CD14-positive monocyte (primary cell): ENCODE measurements around the gene CDC42BPB. TPM values are rescaled to one million over a fixed set of nuclear protein-coding genes. Genes with fewer than 3 reads are reported as not detected.

Experiments used
- DNase-seq, 3 donors: peaks; one replicate each; pipeline ENCODE4 v3.0.0-alpha.2; 2011 to 2022
- H2AFZ ChIP-seq: 2 replicates; pipeline ENCODE4 v1.6.0; 2012; ENCODE audit warnings: mild to moderate bottlenecking, low read depth, low read length, inconsistent platforms; ENCODE audit not compliant: insufficient read depth, poor library complexity, severe bottlenecking
- H3K27ac ChIP-seq, 2 donors: 1 replicate in 1 of 2; 2 replicates in 1 of 2; pipeline ENCODE4 v1.5.1; 2012 to 2013; ENCODE audit warnings: low read length in 2 of 2, control low read depth in 1 of 2, inconsistent platforms in 1 of 2, low read depth in 1 of 2, mild to moderate bottlenecking in 1 of 2
- H3K27me3 ChIP-seq, 2 donors: one replicate each; pipeline versions ENCODE4 v1.6.0 to v1.6.1; 2011 to 2013; ENCODE audit warnings: low read length in 2 of 2; ENCODE audit not compliant: control insufficient read depth in 2 of 2, insufficient read depth in 2 of 2
- H3K36me3 ChIP-seq, 2 donors: replicated peaks in 1 of 2; 1 replicate in 1 of 2; 2 replicates in 1 of 2; pipeline versions ENCODE4 v1.5.1 to v1.6.1; 2012 to 2013; ENCODE audit warnings: low read length in 2 of 2, control low read depth in 1 of 2, inconsistent platforms in 1 of 2, mild to moderate bottlenecking in 1 of 2; ENCODE audit not compliant: insufficient read depth in 2 of 2, control insufficient read depth in 1 of 2
- H3K4me1 ChIP-seq, 2 donors: 1 replicate in 1 of 2; 2 replicates in 1 of 2; pipeline versions ENCODE4 v1.5.1 to v1.6.1; 2012 to 2013; ENCODE audit warnings: low read length in 2 of 2, control low read depth in 1 of 2, inconsistent platforms in 1 of 2, mild to moderate bottlenecking in 1 of 2, moderate library complexity in 1 of 2; ENCODE audit not compliant: insufficient read depth in 2 of 2, control insufficient read depth in 1 of 2
- H3K4me2 ChIP-seq: replicated peaks from 2 replicates; pipeline ENCODE3; 2012; ENCODE audit warnings: low read length, moderate library complexity, mild to moderate bottlenecking; ENCODE audit not compliant: poor library complexity, severe bottlenecking; ENCODE audit errors: extremely low read depth
- H3K4me3 ChIP-seq, 3 experiments: fragments of 200-600 bp in 1 of 3; sonication (generic) in 1 of 3; replicated peaks in 1 of 3; 1 replicate in 2 of 3; 2 replicates in 1 of 3; pipeline ENCODE4 v1.5.1; 2011 to 2013; ENCODE audit warnings: low read length in 3 of 3, mild to moderate bottlenecking in 3 of 3, control low read depth in 2 of 3, low read depth in 2 of 3, inconsistent platforms in 1 of 3, moderate library complexity in 1 of 3
- H3K79me2 ChIP-seq: 2 replicates; pipeline ENCODE4 v1.6.0; 2012; ENCODE audit warnings: mild to moderate bottlenecking, control low read depth, inconsistent platforms, low read length, moderate library complexity; ENCODE audit not compliant: insufficient read depth
- H3K9ac ChIP-seq: 2 replicates; pipeline ENCODE4 v1.6.0; 2017; ENCODE audit warnings: low read length, mild to moderate bottlenecking; ENCODE audit not compliant: insufficient read depth, poor library complexity, severe bottlenecking
- H3K9me3 ChIP-seq, 2 donors: replicated peaks in 1 of 2; 1 replicate in 1 of 2; 2 replicates in 1 of 2; pipeline versions ENCODE4 v1.5.1 to v1.6.1; 2012 to 2013; ENCODE audit warnings: low read length in 2 of 2, control low read depth in 1 of 2; ENCODE audit not compliant: control insufficient read depth in 1 of 2, insufficient read depth in 1 of 2
- H4K20me1 ChIP-seq: 2 replicates; pipeline ENCODE4 v1.6.0; 2012; ENCODE audit warnings: mild to moderate bottlenecking, low read length, control low read depth, moderate library complexity; ENCODE audit not compliant: insufficient read depth
- H3K27ac Mint-ChIP-seq, 7 donors: one replicate each; pipeline ENCODE4 v1.8.0; 2020; ENCODE audit warnings: mild to moderate bottlenecking in 7 of 7, mixed read lengths in 7 of 7, moderate library complexity in 6 of 7, inconsistent platforms in 2 of 7
- H3K27me3 Mint-ChIP-seq, 3 donors: one replicate each; pipeline ENCODE4 v1.8.0; 2021 to 2022; ENCODE audit warnings: low read depth in 3 of 3, mild to moderate bottlenecking in 3 of 3, mixed read lengths in 3 of 3, moderate library complexity in 3 of 3, inconsistent platforms in 1 of 3
- H3K36me3 Mint-ChIP-seq, 2 donors: one replicate each; pipeline ENCODE4 v1.8.0; 2020; ENCODE audit warnings: mixed read lengths in 2 of 2, inconsistent platforms in 1 of 2, mild to moderate bottlenecking in 1 of 2
- H3K4me1 Mint-ChIP-seq: one replicate; pipeline ENCODE4 v1.8.0; 2020; ENCODE audit warnings: mild to moderate bottlenecking, mixed read lengths
- H3K4me3 Mint-ChIP-seq, 2 donors: one replicate each; pipeline ENCODE4 v1.8.0; 2020; ENCODE audit warnings: mild to moderate bottlenecking in 2 of 2, mixed read lengths in 2 of 2, moderate library complexity in 1 of 2
- H3K9me3 Mint-ChIP-seq, 7 donors: one replicate each; pipeline ENCODE4 v1.8.0; 2020 to 2022; ENCODE audit warnings: mixed read lengths in 7 of 7, mild to moderate bottlenecking in 6 of 7, moderate library complexity in 6 of 7, inconsistent platforms in 2 of 7
- CTCF ChIP-seq: fragments of 200-600 bp; IDR thresholded peaks from one replicate; pipeline ENCODE4 v1.8.0; 2022; ENCODE audit warnings: antibody characterized with exemption, mild to moderate bottlenecking
- WGBS: methylation state at CpG from one replicate; pipeline ENCODE4 v1.1.5; 2013; ENCODE audit warnings: missing lambda C conversion rate; ENCODE audit not compliant: insufficient coverage; 5-methylcytosine and 5-hydroxymethylcytosine counted together
- intact Hi-C, 2 donors: fragments of 100-400 bp; cut with micrococcal nuclease; formaldehyde crosslinking; loops; one replicate each; pipeline versions ENCODE4 v1.15.0 to v1.15.1; 2023
- polyA plus RNA-seq, 3 donors: library from polyadenylated mRNA; depleted of rRNA in 1 of 3; unstranded in 2 of 3; stranded (reverse) in 1 of 3; fragments of 300-500 nt in 2 of 3; fragments of >200 nt in 1 of 3; fragmentation: Illumina TruSeq in 2 of 3; gene quantifications; 1 replicate in 2 of 3; 2 replicates in 1 of 3; pipeline ENCODE4 v1.2.3, GENCODE V29; 2012 to 2021

Gene CDC42BPB
- polyA plus RNA-seq, 3 donors, result 0.25 to 19.0 (median 0.60) TPM

- DNase-seq, result no peak
- no peak for TF ChIP-seq CTCF
- peaks cover 0 to 18% (median 5%) of the 10 kb centered on the region in 7 donors for H3K9me3 Mint-ChIP-seq
- H3K4me2 ChIP-seq, result no peak overlapping the region
- WGBS, result 30% methylated on average over 81 of the region's 85 CpGs
- H3K36me3 ChIP-seq, result no peaks in the 10 kb centered on the region
- no peak overlapping the region for H3K27ac Mint-ChIP-seq
- no peak overlapping the region for H3K27ac ChIP-seq
- no peaks in the 10 kb centered on the region for H4K20me1 ChIP-seq
- no peak overlapping the region for H3K4me3 ChIP-seq
- peaks cover 7 to 8% of the 10 kb centered on the region in 2 donors for H3K36me3 Mint-ChIP-seq
- peaks cover 41 to 53% (median 49%) of the 10 kb centered on the region in 3 donors for H3K27me3 Mint-ChIP-seq
- intact Hi-C loops, result loop anchor here in 1 of 2 donors (5.0 kb wide), 2 partner anchors 35 to 85 kb away; no protein-coding TSS in a partner anchor
- peaks cover 0 to 10% of the 10 kb centered on the region in 2 donors for H3K9me3 ChIP-seq
- H3K27me3 ChIP-seq, result peaks cover 21 to 38% of the 10 kb centered on the region in 2 donors
- peaks cover 18% of the 10 kb centered on the region for H3K4me1 Mint-ChIP-seq
- peak overlapping the region in 1 of 2 donors; percentile 93 for H3K4me3 Mint-ChIP-seq
- H3K4me1 ChIP-seq, result peaks cover 26 to 41% of the 10 kb centered on the region in 2 donors
- no peak overlapping the region for H3K9ac ChIP-seq
- H2AFZ ChIP-seq, result no peak overlapping the region
- H3K79me2 ChIP-seq, result no peaks in the 10 kb centered on the region
These were observed 44.8 kb upstream of the CDC42BPB start for GRCh38 chr14:103101963-103102688.

GRCh38 chr14:103101257-103101962 lies 44.1 kb upstream of the CDC42BPB start:
- Histone ChIP-seq H3K79me2 (no peaks in the 10 kb centered on the region), H3K27me3 (peaks cover 21 to 38% of the 10 kb centered on the region in 2 donors), H2AFZ (no peak overlapping the region), H3K4me1 (peaks cover 26 to 41% of the 10 kb centered on the region in 2 donors), H4K20me1 (no peaks in the 10 kb centered on the region), H3K36me3 (no peaks in the 10 kb centered on the region), H3K27ac (no peak overlapping the region), H3K9ac (no peak overlapping the region), H3K4me3 (no peak overlapping the region), H3K4me2 (no peak overlapping the region), H3K9me3 (peaks cover 0 to 10% of the 10 kb centered on the region in 2 donors)
- no peak overlapping the region for H3K27ac Mint-ChIP-seq
- intact Hi-C loops, result loop anchor here in 1 of 2 donors (5.0 kb wide), 2 partner anchors 36 to 86 kb away; no protein-coding TSS in a partner anchor
- H3K27me3 Mint-ChIP-seq, result peaks cover 43 to 53% (median 47%) of the 10 kb centered on the region in 3 donors
- peak overlapping the region in 1 of 2 donors; percentile 74 for H3K4me3 Mint-ChIP-seq
- peaks cover 7 to 8% of the 10 kb centered on the region in 2 donors for H3K36me3 Mint-ChIP-seq
- peaks cover 0 to 18% (median 5%) of the 10 kb centered on the region in 7 donors for H3K9me3 Mint-ChIP-seq
- WGBS, result 96% methylated on average over 9 of the region's 11 CpGs
- no peak for TF ChIP-seq CTCF
- peaks cover 18% of the 10 kb centered on the region for H3K4me1 Mint-ChIP-seq
- no peak for DNase-seq
